Peyer's patch (tissue), 4 donors: ENCODE results near the gene MXD3.

Experiments
- CTCF ChIP-seq, 6 experiments: fragments of 450-650 bp in 4 of 6; fragments of 200-600 bp in 2 of 6; sonication (generic) in 1 of 6; IDR thresholded peaks; one replicate each; pipeline ENCODE4 v1.5.1; 2017 to 2019; ENCODE audit warnings: antibody characterized with exemption in 6 of 6, mild to moderate bottlenecking in 3 of 6, moderate library complexity in 1 of 6
- POLR2A ChIP-seq, 2 donors: fragments of 450-650 bp; IDR thresholded peaks; one replicate each; pipeline ENCODE4 v1.5.1; 2017; ENCODE audit warnings: antibody characterized with exemption in 2 of 2, mild to moderate bottlenecking in 2 of 2, moderate library complexity in 2 of 2

DNA sequence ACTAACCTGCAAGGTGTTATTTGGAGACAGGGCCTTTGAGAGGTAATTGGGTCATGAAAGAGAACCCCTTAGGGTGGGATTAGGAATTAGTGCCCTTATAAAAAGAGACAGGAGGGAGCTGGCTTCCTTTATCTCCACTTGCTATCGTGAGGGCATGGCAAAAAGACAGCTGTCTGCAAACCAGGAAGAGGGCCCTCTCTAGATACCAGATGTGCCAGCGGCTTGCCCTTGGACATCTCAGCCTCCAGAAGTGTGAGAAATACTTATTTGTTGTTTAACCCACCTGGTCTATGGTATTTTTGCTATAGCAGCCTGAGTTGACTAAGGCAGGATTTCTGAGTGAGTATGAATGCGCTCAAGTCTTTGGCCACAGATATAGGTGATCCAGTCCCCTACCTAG lies 45.0 kb upstream of the MXD3 start:
- no peak for TF ChIP-seq CTCF (IDR thresholded peaks at IDR 0.05)
- TF ChIP-seq POLR2A (IDR thresholded peaks at IDR 0.05): no peak
